H54 (cell line): Measurements from ENCODE around the gene S1PR4.

ENCODE experiments used
- DNase-seq: peaks from one replicate; pipeline ENCODE4 v3.0.0; 2011; ENCODE audit warnings: low spot score, mixed read lengths; ENCODE audit not compliant: insufficient read length
- FAIRE-seq: peaks from 3 replicates; lab custom pipeline; 2011; peaks lifted over from hg19 to GRCh38; lab: Jason Lieb, UNC
- POLR2A ChIP-seq: IDR thresholded peaks from 2 replicates; pipeline ENCODE4 v1.6.1; 2011; ENCODE audit warnings: low read depth, mild to moderate bottlenecking, low read length

Gene S1PR4, protein sequence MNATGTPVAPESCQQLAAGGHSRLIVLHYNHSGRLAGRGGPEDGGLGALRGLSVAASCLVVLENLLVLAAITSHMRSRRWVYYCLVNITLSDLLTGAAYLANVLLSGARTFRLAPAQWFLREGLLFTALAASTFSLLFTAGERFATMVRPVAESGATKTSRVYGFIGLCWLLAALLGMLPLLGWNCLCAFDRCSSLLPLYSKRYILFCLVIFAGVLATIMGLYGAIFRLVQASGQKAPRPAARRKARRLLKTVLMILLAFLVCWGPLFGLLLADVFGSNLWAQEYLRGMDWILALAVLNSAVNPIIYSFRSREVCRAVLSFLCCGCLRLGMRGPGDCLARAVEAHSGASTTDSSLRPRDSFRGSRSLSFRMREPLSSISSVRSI

DNA sequence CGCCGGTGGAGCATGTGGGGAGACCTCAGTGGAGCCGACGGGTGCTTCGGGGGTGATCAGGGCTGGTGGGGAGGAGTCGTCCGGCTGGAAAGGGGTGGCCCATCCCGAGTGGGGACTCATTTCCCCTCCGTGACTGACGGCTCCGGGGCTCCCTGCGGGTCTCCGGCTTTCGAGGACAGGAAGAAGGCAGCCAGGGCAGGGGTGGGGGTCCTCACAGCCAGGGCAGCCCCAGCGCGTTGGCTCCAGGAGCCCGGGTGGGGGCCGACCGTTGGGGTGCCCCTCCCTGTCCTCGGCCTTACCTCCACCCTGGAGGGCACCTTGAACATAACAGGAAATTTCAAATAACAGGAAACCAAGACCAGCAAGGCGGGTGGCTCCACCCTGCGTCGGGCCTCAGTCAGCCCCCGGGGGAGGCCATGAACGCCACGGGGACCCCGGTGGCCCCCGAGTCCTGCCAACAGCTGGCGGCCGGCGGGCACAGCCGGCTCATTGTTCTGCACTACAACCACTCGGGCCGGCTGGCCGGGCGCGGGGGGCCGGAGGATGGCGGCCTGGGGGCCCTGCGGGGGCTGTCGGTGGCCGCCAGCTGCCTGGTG is at the start of gene S1PR4:
S1PR4 (plus strand) TSS at position 393 of the 596 bp plus-strand sequence; CDS start at position 417, 24 bp downstream.
- no peak for DNase-seq
- no peak for FAIRE-seq
- TF ChIP-seq POLR2A = no peak

DNA sequence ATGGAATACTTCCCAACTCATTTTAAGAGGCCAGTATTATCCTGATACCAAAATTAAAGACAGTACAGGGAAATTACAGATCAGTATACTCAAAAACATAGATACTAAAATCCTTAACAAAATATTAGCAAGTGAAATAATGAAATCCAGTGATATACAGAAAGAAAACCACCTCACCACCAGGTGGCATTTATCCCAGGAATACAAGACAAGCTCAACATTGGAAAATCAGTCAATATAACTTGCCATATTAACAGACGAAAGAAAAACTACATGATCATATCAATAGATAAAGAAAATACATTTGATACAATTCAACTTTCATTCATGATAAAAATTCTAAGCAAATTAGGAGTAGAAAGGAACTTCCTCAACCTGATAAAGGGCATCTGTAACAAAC is 49.5 kb upstream of the S1PR4 start:
- FAIRE-seq (no peak), DNase-seq (no peak)
- TF ChIP-seq POLR2A = no peak

DNA sequence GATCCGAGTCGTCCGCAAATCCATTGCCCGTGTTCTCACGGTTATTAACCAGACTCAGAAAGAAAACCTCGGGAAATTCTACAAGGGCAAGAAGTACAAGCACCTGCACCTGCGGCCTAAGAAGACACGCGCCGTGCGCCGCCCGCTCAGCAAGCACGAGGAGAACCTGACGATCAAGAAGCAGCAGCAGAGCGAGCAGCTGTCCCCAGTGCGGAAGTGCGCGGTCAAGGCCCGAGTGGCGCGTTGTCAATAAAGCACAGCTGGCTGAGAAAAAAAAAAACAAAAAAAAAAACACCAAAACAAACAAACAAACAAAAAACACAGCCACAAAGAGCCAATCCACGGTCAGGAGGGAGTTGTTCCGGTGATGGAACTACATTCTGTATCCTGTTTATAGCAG is 47.4 kb upstream of the S1PR4 start:
- no peak for DNase-seq
- TF ChIP-seq POLR2A = no peak
- FAIRE-seq = no peak

DNA sequence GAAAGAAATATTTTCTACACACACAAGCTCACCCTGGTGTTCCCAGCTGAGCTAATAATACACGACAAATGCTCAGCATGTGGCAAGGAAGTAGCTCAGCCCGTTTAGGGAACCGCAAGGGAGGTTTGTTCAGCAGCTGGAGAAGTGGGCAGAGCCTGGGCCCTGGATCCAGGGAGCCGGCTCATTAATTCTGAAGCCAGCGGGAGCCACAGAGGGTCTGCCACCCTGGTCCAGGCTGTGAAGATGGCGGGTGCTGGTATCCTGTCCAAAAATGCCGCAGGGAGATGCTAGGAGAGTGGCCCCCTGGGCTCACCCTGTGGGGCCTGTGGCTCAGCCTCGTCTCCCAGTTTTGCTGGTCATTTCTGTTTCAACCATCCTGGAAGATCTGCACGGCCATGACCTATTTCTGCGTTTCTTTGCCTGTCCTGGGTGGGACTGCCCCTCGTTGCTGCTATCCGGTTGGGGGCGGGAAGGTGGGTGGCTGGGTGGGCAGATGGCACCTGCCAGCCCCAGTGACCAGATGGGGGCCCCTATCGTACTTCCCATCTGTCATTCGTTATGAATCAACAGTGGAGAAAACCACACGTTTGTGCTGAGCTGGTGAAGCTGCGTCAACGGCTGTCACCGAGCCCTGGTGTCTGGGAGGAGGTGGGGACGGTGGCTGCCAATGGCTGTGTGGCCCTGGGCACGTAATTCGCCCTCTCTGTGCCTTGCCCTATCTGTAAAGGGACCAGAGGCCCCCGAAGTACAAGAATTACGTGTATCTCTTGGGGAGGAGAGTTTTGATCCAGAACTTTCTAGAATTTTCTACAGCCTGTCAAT is 45.4 kb upstream of the S1PR4 start:
- peak; percentile 43 for FAIRE-seq

DNA sequence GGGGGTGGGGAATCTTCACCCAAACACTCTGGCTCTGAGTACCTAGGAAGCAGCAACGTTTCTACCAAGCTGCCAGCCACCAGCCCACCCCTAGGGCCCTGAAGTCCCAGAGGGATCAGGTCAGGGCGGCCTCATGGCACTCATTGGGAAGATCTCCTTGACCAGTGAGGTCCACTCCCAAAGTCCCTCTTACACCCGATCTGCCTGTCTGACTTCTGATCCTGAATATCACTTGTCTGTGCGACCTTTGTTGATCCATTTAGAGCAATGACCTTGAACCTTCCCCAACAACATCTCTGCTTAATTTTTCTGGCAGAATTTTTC is 44.8 kb upstream of the S1PR4 start:
- DNase-seq = no peak
- FAIRE-seq = no peak
- no peak; the same call in 1 of the 2 replicates for TF ChIP-seq POLR2A

More for the DNA sequence above, 45.4 kb upstream of the S1PR4 start:
- TF ChIP-seq POLR2A = peak; percentile 35; the same call in 1 of the 2 replicates
- DNase-seq = peak; percentile 94

DNA sequence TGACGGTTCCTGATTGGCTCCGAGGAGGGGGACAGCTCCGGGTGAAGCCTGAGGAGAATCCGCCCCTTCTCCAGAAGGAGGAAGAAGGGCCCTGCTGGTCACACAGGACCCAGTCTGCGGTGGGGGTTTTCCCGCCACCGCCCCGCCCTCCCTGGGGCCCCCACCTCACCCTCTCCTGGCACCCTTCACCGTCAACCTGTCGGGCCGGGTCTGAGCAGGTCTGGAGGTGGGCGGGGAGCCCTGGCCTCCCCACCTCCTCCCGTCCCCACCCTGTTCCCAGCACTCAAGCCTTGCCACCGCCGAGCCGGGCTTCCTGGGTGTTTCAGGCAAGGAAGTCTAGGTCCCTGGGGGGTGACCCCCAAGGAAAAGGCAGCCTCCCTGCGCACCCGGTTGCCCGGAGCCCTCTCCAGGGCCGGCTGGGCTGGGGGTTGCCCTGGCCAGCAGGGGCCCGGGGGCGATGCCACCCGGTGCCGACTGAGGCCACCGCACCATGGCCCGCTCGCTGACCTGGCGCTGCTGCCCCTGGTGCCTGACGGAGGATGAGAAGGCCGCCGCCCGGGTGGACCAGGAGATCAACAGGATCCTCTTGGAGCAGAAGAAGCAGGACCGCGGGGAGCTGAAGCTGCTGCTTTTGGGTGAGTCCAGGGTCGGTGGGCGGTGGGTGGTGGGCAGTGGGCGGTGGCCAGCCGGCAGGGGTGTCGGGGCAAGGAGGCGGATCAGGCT is 42.4 kb upstream of the S1PR4 start, which contains the start of gene GNA15:
GNA15 (plus strand) TSS at position 73 of the 723 bp plus-strand sequence; CDS start at position 491, 418 bp downstream.
- DNase-seq (no peak), FAIRE-seq (no peak)
- no peak for TF ChIP-seq POLR2A

DNA sequence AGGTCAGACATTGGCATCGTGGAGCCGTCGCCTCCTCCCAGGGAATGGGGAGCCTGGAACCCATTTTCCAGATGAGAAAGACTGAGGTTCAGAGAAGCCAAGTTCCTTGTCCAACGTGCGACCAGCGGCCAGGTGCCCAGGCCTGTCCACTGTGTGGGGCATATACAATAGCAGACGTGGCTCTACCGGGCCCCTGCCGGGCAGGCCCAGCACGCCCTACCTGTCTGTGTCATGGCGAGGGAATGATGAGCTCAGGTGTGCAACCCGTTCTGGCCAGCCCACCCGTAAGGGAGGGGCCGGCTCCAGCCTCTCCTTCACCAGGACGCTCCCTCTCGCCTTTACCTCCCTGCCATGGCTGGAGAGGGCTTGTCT is 41.9 kb upstream of the S1PR4 start:
- FAIRE-seq (no peak), DNase-seq (no peak)
- TF ChIP-seq POLR2A = no peak

DNA sequence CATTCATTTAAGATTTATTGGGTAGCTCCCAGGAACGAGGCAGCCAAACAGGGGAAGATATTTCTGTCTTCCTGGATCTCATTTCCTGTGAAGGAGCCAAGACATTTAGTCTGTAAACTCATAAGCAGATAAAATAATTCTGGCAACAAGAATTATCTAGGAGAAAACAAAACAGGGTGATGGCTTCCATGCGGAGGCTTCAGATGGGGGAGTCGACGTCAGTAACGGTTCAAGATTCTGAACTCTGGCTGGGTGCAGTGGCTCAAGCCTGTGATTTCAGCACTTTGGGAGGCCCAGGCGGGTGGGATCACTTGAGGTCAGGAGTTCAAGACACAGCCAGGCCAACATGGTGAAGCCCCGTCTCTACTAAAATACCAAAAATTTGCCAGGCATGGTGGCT is 41.5 kb upstream of the S1PR4 start:
- no peak for FAIRE-seq
- TF ChIP-seq POLR2A = no peak
- DNase-seq = no peak

DNA sequence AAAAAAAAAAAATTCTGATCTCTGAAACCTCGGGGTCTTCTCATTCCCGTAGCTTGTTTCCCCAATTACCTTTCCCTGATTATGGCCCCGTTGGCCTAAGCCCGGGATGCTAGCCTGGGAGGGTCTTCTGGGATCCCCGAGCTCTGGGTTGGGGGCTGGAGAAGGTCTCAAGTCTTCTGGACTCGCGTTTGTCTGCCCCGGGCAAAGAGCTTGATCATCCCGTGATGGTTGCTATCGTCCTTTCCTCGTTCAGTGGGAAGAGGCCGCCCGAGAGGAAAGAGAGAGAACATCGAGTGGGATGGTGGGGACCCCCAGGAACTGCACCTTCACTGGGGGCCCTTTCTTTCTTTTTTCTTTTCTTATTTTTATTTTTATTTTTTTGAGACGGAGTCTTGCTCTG is 40.3 kb upstream of the S1PR4 start:
- TF ChIP-seq POLR2A = no peak
- DNase-seq = no peak
- no peak for FAIRE-seq

DNA sequence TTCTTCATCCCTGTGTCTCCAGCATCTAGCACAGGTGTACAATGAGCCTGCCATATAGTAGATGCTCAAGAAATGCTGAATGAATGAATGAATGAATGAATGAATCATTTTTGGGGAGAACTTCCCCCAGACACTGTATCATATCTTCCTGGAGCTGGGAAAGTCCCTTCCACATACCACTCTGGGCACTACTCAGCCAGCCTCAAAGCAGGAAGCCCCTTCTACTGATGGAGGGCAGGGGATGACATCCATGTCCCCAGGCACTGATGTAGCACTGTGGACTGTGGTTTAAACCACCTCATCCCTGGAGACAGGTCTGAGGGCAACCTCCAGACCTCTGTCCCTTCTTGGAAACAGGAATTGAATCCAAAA is 37.9 kb upstream of the S1PR4 start:
- no peak for TF ChIP-seq POLR2A
- no peak for FAIRE-seq
- no peak for DNase-seq

DNA sequence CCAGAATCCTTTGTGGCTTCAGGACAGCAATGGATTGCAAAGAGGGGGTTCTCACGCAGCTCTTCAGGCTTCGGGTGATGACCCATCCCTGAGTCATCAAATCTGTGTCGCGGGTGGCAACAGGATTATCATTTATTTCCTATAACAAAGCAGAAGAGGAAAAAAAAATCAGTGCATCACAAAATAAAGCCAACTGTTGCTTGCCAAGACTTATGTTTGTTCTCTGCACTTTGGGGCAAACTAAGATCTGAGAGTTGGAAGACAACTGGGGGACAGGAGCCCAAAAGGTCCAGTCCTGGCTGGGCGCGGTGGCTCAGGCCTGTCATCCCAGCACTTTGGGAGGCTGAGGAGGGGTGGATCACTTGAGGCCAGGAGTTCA is 36.3 kb upstream of the S1PR4 start:
- DNase-seq (peak; percentile 98), FAIRE-seq (no peak)
- TF ChIP-seq POLR2A = no peak

DNA sequence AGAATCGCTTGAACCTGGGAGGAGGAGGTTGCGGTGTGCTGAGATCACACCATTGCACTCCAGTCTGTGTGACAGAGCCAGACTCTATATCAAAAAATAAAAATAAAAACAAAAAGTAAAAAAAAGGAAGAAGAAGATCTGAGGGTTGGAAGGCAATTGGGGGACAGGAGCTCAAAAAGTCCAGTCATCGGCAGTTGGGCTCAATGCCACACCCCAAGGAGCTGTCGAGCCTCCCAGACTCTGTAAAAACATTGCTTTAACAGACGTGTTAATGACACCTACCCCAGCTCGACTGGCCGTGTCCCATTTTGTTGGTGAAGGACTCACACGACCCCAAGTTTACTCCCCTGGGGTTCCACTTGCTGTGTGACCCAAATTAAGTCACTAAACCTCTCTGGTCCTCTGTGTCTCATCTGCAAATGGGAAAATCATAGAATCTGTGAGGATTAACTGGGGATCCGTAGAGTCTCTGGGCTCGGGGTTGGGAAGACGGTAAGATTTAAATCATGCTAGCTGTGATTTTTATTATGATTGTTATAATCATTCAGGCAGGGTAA is 35.7 kb upstream of the S1PR4 start:
- no peak for FAIRE-seq
- no peak for TF ChIP-seq POLR2A
- no peak for DNase-seq
